OCI-LY1 (cell line): ENCODE results near the gene CATSPER1.

Experiments
- CTCF ChIP-seq: fragments of 200-600 bp; sonication (generic), shearing (Covaris generic); IDR thresholded peaks from 2 replicates; pipeline ENCODE4 v1.5.1; 2017; ENCODE audit warnings: mild to moderate bottlenecking, antibody characterized with exemption, low read length, moderate library complexity, mixed read lengths
- EZH2 ChIP-seq: fragments of 200-600 bp; sonication (generic), shearing (Covaris generic); IDR thresholded peaks from 2 replicates; pipeline ENCODE4 v1.8.0; 2017; ENCODE audit warnings: borderline replicate concordance, mixed run types, mild to moderate bottlenecking, antibody characterized with exemption, low read length, moderate library complexity, mixed read lengths

- no peak for TF ChIP-seq CTCF
- TF ChIP-seq EZH2: no peak
These were observed 15.0 kb downstream of the CATSPER1 start for GRCh38 chr11:66011239-66011784.
